ENCODE measurements around the gene TNRC6C.

TNRC6C gene

DNA sequence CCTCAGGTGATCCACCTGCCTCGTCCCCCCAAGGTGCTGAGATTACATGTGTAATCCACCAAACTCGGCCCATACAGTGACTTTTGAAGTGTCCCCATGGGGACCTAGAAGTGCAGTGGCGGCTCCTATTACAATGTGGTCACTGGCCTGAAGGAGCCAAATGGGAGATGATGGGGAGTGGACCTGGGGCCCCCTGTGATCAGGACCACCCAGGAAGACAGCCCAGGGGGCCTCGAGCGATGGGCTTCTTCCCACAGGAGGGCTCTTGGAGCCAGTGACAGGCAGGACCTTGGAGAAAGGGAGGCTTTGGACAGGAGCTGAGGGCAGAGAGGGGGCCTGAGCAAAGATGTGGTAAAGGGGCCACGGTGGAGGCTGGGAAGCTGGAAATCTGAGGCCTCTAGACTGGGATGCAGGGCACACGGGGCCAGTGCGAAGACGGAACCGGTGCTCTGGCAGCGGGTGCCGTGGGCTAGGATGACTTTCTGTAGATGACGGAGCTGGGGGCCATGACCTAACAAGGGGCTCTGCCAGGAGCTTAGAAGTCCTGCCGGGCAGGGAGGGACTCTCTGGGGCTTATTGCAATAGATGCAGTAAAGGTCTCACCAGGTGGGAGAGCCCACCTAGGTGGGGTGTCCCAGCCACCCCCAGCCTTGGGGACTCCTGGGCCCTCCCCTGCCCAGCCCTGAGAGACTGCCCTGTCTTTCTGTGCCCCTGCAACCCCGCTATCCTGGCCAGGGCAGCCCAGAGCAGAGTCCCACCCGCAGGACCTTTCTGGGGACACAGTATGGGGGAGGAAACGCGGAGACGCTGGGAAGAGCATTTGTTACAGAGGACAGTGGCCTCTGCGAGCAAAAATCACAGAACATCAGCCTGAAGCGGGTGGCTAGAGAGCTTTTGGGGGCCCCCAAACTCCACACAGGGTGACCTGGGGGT lies 185.0 kb downstream of the TNRC6C start:
- no peak for FAIRE-seq
- no peak for DNase-seq (ENCODE audit: extremely low spot score, insufficient read length, low read depth)

DNA sequence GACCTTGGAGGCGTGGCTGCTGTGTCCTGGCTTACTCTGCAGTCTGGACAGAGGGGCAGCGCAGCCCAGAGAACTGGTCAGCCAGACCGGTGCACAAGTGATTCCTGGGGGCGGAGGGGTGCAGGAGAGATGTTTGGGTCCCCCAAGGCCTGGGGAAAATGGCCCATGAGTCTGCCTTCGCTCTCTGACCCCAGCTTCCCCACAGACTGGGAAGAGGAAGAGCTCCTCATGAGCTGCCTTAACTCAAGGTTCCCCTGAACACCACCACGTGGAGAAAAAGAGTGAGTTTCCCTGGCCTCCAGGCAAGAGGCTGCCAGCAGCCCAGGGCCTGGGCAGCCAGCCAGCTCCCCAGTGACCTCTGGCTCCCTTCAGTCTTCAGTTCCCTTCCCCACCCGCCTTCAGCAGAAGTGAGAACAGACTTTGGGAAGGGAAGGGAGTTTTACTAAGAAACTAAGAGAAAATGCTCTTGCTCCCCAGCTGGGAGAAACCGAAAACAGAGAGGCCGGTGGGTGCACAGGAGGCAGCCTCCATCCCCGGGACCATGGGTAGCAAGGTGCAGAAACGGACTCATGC lies 185.7 kb downstream of the TNRC6C start:
- DNase-seq (ENCODE audit: extremely low spot score, insufficient read length, low read depth): no peak
- peak; percentile 65 for FAIRE-seq

- DNase-seq (ENCODE audit: extremely low spot score, insufficient read length, low read depth) (no peak), FAIRE-seq (no peak)
Measured at GRCh38 chr17:78144736-78145641, 186.5 kb downstream of the TNRC6C start.

GRCh38 chr17:78146471-78146869 lies 188.0 kb downstream of the TNRC6C start:
- DNase-seq (ENCODE audit: extremely low spot score, insufficient read length, low read depth) (no peak), FAIRE-seq (no peak)

GRCh38 chr17:78146881-78147280 lies 188.4 kb downstream of the TNRC6C start:
- no peak for FAIRE-seq
- no peak for DNase-seq (ENCODE audit: extremely low spot score, insufficient read length, low read depth)

- DNase-seq (ENCODE audit: extremely low spot score, insufficient read length, low read depth) (no peak), FAIRE-seq (peak; percentile 92)
Measured at GRCh38 chr17:78147315-78147998, 189.0 kb downstream of the TNRC6C start.

DNA sequence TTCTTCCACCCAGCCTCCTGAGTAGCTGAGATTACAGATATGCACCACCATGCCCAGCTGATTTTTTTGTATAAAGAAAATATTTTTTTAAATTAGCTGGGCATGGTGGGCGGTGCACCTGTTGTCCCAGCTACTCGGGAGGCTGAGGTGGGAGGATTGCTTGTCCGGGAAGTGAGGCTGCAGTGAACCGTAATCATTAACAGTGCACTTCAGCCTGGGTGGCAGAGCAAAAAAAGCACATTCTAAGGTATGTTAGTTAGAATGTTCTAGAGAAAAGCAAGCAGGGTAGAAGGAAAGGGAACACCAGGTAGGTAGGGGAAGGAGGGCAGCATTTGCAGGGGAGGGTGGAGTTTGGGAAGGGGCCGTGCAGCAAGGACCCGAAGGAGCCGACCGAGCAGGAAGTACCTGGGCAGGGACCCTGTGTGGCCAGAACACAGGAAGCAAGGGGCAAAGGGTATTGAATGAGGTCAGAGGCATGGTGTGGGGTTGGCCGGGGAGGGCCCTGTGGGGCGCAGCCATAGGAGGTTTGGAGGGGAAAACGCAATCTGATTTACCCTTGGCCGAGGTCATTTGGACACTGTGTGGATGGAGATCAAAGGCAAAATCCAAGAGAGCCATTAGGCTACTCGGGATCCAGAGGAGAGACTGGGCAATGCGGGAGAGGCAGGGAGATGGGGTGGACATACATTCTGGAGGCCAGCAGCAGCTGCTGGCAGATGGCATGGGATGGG lies 189.9 kb downstream of the TNRC6C start:
- peak; percentile 5 for FAIRE-seq
- no peak for DNase-seq (ENCODE audit: extremely low spot score, insufficient read length, low read depth)

GRCh38 chr17:78151514-78152008 lies 193.1 kb downstream of the TNRC6C start:
- FAIRE-seq: no peak

GRCh38 chr17:78154903-78155811 lies 196.7 kb downstream of the TNRC6C start:
- FAIRE-seq (peak; percentile 99), DNase-seq (ENCODE audit: extremely low spot score, insufficient read length, low read depth) (no peak)

More at GRCh38 chr17:78151514-78152008, 193.1 kb downstream of the TNRC6C start:
- DNase-seq (ENCODE audit: extremely low spot score, insufficient read length, low read depth): no peak
